Cardiac muscle cell (in vitro differentiated cells and primary cell): ENCODE measurements around the gene IGSF10. TPM values are rescaled to one million over a fixed set of nuclear protein-coding genes. Genes with fewer than 3 reads are reported as not detected.

Experiments used
- DNase-seq, 2 donors: peaks; one replicate each; pipeline versions ENCODE4 v3.0.0 to v3.0.0-alpha.2; 2010 to 2017; ENCODE audit warnings: low read depth in 1 of 2, low spot score in 1 of 2
- H3K27ac ChIP-seq: fragments of 200-600 bp; sonication (generic); 2 replicates; pipeline ENCODE4 v1.5.1; 2016
- H3K27me3 ChIP-seq: fragments of 200-600 bp; sonication (generic); 2 replicates; pipeline ENCODE4 v1.6.0; 2016; ENCODE audit warnings: control low read depth
- H3K36me3 ChIP-seq: fragments of 200-600 bp; sonication (generic); 2 replicates; pipeline ENCODE4 v1.5.1; 2016; ENCODE audit warnings: control low read depth
- H3K4me1 ChIP-seq: fragments of 200-600 bp; sonication (generic); 2 replicates; pipeline ENCODE4 v1.8.1; 2017; ENCODE audit warnings: low read depth, mild to moderate bottlenecking, mixed run types
- H3K4me3 ChIP-seq: fragments of 200-600 bp; sonication (generic); 2 replicates; pipeline ENCODE4 v1.5.1; 2016; ENCODE audit warnings: mild to moderate bottlenecking
- H3K9me3 ChIP-seq: fragments of 200-600 bp; sonication (generic); 2 replicates; pipeline ENCODE4 v1.5.1; 2017; ENCODE audit warnings: low read depth, mild to moderate bottlenecking, control low read depth
- CTCF ChIP-seq: IDR thresholded peaks from 2 replicates; pipeline ENCODE4 v1.5.1; 2012; ENCODE audit warnings: low read depth, mild to moderate bottlenecking, low read length
- polyA plus RNA-seq: library from polyadenylated mRNA; unstranded; fragments of >200 nt; fragmentation: Nextera tagmentation; extraction: Ambion mirVana; gene quantifications from 2 replicates; pipeline ENCODE4 v1.2.1, GENCODE V29; 2016
- total RNA-seq: library from RNA; depleted of rRNA; stranded (reverse); fragments of >200 nt; gene quantifications from 2 replicates; pipeline ENCODE4 v1.2.3, GENCODE V29; 2016

Gene IGSF10
- total and polyA plus RNA-seq, 2 experiments from 2014 or later = 0.33 TPM; not detected in 1

GRCh38 chr3:151443583-151443982 is 17.3 kb downstream of the IGSF10 start:
- DNase-seq = peak; percentile 28 to 73
- no peak overlapping the region for H3K27ac ChIP-seq
- no peaks in the 10 kb centered on the region for H3K9me3 ChIP-seq
- H3K4me3 ChIP-seq = no peak overlapping the region
- no peaks in the 10 kb centered on the region for H3K4me1 ChIP-seq
- H3K27me3 ChIP-seq = no peaks in the 10 kb centered on the region
- H3K36me3 ChIP-seq = no peaks in the 10 kb centered on the region
- TF ChIP-seq CTCF = no peak

GRCh38 chr3:151440940-151441339 is 19.9 kb downstream of the IGSF10 start:
- H3K27me3 ChIP-seq = no peaks in the 10 kb centered on the region
- H3K9me3 ChIP-seq = no peaks in the 10 kb centered on the region
- H3K4me3 ChIP-seq = no peak overlapping the region
- no peak for TF ChIP-seq CTCF
- H3K27ac ChIP-seq = no peak overlapping the region
- no peaks in the 10 kb centered on the region for H3K36me3 ChIP-seq
- DNase-seq = no peak
- H3K4me1 ChIP-seq = no peaks in the 10 kb centered on the region

GRCh38 chr3:151439652-151440125 is 21.2 kb downstream of the IGSF10 start:
- Histone ChIP-seq H3K9me3 (no peaks in the 10 kb centered on the region), H3K4me3 (no peak overlapping the region), H3K27me3 (no peaks in the 10 kb centered on the region), H3K36me3 (no peaks in the 10 kb centered on the region), H3K27ac (no peak overlapping the region), H3K4me1 (no peaks in the 10 kb centered on the region)
- peak; percentile 66 to 88 for DNase-seq
- peak; percentile 72 for TF ChIP-seq CTCF

- TF ChIP-seq CTCF = no peak
- H3K9me3 ChIP-seq = no peaks in the 10 kb centered on the region
- no peak overlapping the region for H3K27ac ChIP-seq
- H3K4me1 ChIP-seq = no peaks in the 10 kb centered on the region
- DNase-seq = no peak
- no peak overlapping the region for H3K4me3 ChIP-seq
- no peaks in the 10 kb centered on the region for H3K36me3 ChIP-seq
- no peaks in the 10 kb centered on the region for H3K27me3 ChIP-seq
These were observed 23.0 kb downstream of the IGSF10 start for GRCh38 chr3:151437906-151438305.

GRCh38 chr3:151436675-151437446 is 24.0 kb downstream of the IGSF10 start:
- DNase-seq = no peak
- H3K36me3 ChIP-seq = no peaks in the 10 kb centered on the region
- H3K4me1 ChIP-seq = no peaks in the 10 kb centered on the region
- no peaks in the 10 kb centered on the region for H3K27me3 ChIP-seq
- no peaks in the 10 kb centered on the region for H3K9me3 ChIP-seq
- no peak for TF ChIP-seq CTCF
- H3K27ac ChIP-seq = no peak overlapping the region
- no peak overlapping the region for H3K4me3 ChIP-seq
